Colonic mucosa (tissue), 4 donors: ENCODE data around the gene SAMD14. TPM values are rescaled to one million over a fixed set of nuclear protein-coding genes. Genes with fewer than 3 reads are reported as not detected.
A peak's percentile ranks its signal among the peaks of the same experiment; 100 is the strongest.

Experiments used
- DNase-seq: peaks from one replicate; pipeline ENCODE4 v3.0.0-alpha.2; 2020
- H3K27ac ChIP-seq: fragments of 200-600 bp; one replicate; pipeline ENCODE4 v1.8.0; 2021
- H3K27me3 ChIP-seq: fragments of 200-600 bp; one replicate; pipeline ENCODE4 v1.8.0; 2021
- H3K36me3 ChIP-seq: fragments of 200-600 bp; one replicate; pipeline ENCODE4 v1.8.0; 2021
- H3K4me1 ChIP-seq: fragments of 200-600 bp; one replicate; pipeline ENCODE4 v1.8.0; 2021; ENCODE audit warnings: mild to moderate bottlenecking
- H3K4me3 ChIP-seq: fragments of 200-600 bp; one replicate; pipeline ENCODE4 v1.8.0; 2021
- H3K9ac ChIP-seq, 2 donors: one replicate each; pipeline ENCODE4 v1.7.0; 2013; ENCODE audit warnings: control low read depth in 2 of 2, low read depth in 2 of 2, low read length in 2 of 2
- H3K9me3 ChIP-seq: fragments of 200-600 bp; one replicate; pipeline ENCODE4 v1.8.0; 2021
- intact Hi-C: fragments of 100-400 bp; cut with DNase I; formaldehyde crosslinking; loops from one replicate; pipeline ENCODE4 v1.14.1; 2022
- total RNA-seq, 2 donors: library from RNA; stranded (reverse); fragmentation: NEBNext Ultra II Directional in 1 of 2; extraction: Animal tissue kit (Norgen Biotek cat#: 25700) in 1 of 2; gene quantifications; one replicate each; pipeline ENCODE4 v1.2.1, GENCODE V29; 2021
- TF ChIP-seq, protein P1 (sequence below): fragments of 200-600 bp; IDR thresholded peaks from one replicate; pipeline ENCODE4 v1.8.0; 2022; ENCODE audit warnings: antibody characterized with exemption, mild to moderate bottlenecking
- donor health status: healthy.
- donor health status: DM: no; HTN: no; CAD: no.
- donor health status: DM: no; HTN: no; CAD: no.

SAMD14 gene
- total RNA-seq, 2 donors from 2014 or later, result 0.77 to 2.3 TPM

DNA sequence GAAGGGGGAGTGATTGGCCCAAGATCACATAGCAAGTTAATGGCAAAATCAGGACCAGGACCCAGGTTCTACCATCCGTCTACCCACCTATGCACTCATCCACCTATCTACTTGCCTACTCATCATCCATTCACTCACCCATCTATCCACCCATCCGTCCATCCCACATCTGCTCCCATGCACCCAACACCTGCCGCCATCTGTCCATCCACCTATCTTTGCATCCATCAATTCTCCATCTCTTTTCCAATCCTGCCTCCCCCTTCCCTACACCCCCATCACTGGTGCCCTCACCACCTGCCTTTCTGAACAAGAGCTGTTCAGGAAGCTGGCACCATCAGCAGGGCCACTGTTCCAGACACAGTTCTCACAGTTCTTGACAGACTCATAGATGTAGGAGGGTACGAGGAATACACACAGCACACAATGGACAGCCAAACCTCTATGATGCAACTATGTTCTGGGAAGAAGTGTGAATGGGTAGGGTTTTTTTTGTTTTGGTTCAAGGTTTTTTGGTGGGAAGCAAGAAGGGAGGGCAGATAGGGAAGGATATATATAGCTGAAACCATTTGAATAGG is 4.5 kb downstream of the SAMD14 start:
- no peak overlapping the region for H3K4me3 ChIP-seq
- H3K4me1 ChIP-seq, result peaks cover 10% of the 10 kb centered on the region
- no peak overlapping the region for H3K9ac ChIP-seq
- H3K9me3 ChIP-seq, result no peaks in the 10 kb centered on the region
- H3K36me3 ChIP-seq, result no peaks in the 10 kb centered on the region
- H3K27ac ChIP-seq, result no peak overlapping the region
- intact Hi-C loops, result no loop called here
- H3K27me3 ChIP-seq, result peaks cover 16% of the 10 kb centered on the region
- no peak for DNase-seq
- TF ChIP-seq, protein P1, sequence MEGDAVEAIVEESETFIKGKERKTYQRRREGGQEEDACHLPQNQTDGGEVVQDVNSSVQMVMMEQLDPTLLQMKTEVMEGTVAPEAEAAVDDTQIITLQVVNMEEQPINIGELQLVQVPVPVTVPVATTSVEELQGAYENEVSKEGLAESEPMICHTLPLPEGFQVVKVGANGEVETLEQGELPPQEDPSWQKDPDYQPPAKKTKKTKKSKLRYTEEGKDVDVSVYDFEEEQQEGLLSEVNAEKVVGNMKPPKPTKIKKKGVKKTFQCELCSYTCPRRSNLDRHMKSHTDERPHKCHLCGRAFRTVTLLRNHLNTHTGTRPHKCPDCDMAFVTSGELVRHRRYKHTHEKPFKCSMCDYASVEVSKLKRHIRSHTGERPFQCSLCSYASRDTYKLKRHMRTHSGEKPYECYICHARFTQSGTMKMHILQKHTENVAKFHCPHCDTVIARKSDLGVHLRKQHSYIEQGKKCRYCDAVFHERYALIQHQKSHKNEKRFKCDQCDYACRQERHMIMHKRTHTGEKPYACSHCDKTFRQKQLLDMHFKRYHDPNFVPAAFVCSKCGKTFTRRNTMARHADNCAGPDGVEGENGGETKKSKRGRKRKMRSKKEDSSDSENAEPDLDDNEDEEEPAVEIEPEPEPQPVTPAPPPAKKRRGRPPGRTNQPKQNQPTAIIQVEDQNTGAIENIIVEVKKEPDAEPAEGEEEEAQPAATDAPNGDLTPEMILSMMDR, result no peak

DNA sequence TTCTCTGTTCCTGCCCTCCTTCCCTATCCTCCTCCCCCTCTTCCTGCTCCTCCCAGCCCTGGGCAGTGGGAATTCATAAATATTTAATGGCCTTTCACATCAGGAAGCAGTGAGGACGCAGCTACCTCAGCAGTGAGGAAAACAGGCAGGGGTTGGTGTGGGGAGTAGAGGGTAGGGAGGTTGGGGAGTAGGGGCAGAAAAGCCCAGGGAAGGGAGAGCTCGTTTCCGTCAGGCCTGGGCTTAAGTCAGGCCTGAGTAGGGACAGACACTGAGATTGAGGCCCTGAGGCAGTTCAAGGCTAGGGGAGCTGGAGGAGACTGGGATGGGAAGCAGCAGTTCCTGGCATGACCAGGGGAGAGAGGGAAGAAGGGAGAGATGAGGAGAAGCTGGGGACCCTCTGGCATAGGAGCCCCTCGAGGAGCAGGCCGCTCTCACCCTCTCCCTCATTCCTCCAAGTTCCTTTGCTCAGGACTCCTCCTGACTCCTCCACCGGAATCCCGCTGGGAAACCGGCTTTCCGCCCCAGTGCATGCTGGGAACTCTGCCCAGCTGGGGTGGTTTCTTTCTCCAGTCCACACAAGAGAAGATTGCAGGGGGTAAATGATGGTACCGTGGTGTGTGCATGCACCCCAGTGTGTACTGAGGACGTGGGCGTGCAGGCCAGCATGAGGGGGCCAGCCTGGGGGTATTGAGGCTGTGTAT is 6.2 kb downstream of the SAMD14 start:
- H3K36me3 ChIP-seq, result no peaks in the 10 kb centered on the region
- H3K27ac ChIP-seq, result no peak overlapping the region
- no peak for DNase-seq

DNA sequence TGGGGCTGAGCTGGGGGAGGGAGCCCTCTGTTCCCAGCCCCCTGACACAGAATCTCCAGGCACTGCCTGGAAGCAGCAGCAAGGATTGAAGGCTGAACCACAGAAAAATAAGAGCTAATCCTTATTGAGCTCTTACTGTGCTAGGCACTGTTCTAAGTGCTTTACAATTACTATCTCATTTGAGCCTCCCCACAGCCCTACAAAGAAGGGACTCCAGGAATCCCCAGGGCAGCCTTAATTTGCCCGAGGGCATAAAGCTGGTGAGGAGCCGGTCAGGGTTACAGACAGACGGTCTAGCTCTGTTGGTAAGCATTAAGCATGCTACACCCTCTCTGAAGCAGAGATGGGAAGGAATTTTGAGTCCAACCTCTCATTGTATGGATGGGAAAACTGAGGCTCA is 7.0 kb downstream of the SAMD14 start:
- TF ChIP-seq, protein P1, result no peak
- Histone ChIP-seq H3K9me3 (no peaks in the 10 kb centered on the region), H3K36me3 (no peaks in the 10 kb centered on the region), H3K4me3 (no peak overlapping the region), H3K4me1 (no peaks in the 10 kb centered on the region), H3K9ac (no peak overlapping the region), H3K27ac (no peak overlapping the region), H3K27me3 (peaks cover 9% of the 10 kb centered on the region)
- no peak for DNase-seq
- intact Hi-C loops, result no loop called here

More for the DNA sequence above, 6.2 kb downstream of the SAMD14 start:
- intact Hi-C loops, result no loop called here
- H3K9ac ChIP-seq, result peak overlapping the region in 1 of 2 donors; percentile 49
- peaks cover 2% of the 10 kb centered on the region for H3K4me1 ChIP-seq
- peaks cover 4% of the 10 kb centered on the region for H3K27me3 ChIP-seq
- H3K4me3 ChIP-seq, result no peak overlapping the region
- TF ChIP-seq, protein P1, result no peak
- no peaks in the 10 kb centered on the region for H3K9me3 ChIP-seq

DNA sequence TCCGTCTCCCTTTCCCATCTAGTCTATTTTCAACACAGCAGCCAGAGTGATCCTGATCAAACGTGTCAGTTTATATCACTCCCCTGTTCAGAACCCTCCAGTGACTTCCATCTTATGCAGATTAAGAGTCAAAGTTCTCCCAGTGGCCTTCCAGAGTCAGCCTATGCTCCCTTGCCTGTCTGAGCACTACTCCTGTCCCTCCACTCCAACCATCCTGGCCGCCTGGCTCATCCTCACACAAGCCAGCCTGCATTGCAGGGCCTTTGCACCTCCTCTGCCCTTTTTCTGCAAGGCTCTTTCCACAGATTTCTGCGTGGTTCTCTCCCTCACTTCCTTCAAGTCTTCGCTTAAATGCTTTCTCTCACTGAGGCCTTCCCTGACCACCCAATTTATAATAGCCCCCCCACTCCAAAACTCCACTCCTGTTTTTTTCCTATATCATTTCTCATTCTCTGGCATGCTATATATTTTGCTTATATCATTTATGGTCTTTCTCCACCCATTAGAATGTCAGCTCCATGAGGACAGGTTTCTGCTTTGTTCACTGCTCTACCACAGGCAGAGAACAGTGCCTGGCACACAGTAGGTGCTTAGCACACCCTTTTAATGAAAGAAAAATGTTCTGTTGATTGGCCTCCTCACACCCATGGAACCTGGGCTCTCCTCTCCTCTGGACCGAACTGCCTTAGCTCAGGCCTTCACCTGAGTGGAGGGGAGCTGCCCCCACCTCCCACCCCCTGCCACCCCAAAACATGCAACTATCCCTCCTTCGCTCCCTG is 9.3 kb downstream of the SAMD14 start:
- Histone ChIP-seq H3K27ac (no peak overlapping the region), H3K36me3 (no peaks in the 10 kb centered on the region), H3K9me3 (no peaks in the 10 kb centered on the region), H3K27me3 (peaks cover 9% of the 10 kb centered on the region), H3K4me3 (no peak overlapping the region), H3K9ac (peak overlapping the region in 1 of 2 donors; percentile 12), H3K4me1 (no peaks in the 10 kb centered on the region)
- TF ChIP-seq, protein P1, result no peak
- intact Hi-C loops, result no loop called here
- no peak for DNase-seq

DNA sequence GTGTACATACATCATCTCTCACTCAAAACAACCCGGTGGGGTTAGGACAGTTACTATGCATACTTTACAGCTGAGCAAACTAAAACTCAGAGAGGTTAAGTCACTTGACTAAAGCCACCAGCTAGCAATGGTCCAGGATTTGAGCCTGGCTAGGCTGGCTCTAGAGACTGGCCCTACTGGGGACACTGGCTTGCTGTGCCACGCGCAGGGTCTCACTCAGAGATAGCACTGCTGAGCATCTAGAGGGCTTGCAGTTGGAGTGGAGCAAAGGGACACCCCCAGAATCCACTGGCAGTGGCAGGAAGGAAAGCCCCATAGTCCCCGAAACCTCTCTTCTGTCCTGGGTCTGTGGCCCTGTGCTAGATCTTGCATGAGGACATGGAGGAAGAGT is 11.1 kb downstream of the SAMD14 start:
- Histone ChIP-seq H3K4me1 (no peaks in the 10 kb centered on the region), H3K4me3 (no peak overlapping the region), H3K9ac (no peak overlapping the region), H3K36me3 (no peaks in the 10 kb centered on the region), H3K27me3 (peaks cover 9% of the 10 kb centered on the region), H3K27ac (no peak overlapping the region), H3K9me3 (no peaks in the 10 kb centered on the region)
- TF ChIP-seq, protein P1, result no peak
- DNase-seq, result no peak
- intact Hi-C loops, result no loop called here
